DMS79 treated with DMSO at 0.1 percent for 48 hours (cell line): ENCODE results near the gene ZNF804B.

Experiments
- DNase-seq: peaks from one replicate; lab custom pipeline; 2025; lab: John Stamatoyannopoulos, UW

The ZNF804B gene

DNA sequence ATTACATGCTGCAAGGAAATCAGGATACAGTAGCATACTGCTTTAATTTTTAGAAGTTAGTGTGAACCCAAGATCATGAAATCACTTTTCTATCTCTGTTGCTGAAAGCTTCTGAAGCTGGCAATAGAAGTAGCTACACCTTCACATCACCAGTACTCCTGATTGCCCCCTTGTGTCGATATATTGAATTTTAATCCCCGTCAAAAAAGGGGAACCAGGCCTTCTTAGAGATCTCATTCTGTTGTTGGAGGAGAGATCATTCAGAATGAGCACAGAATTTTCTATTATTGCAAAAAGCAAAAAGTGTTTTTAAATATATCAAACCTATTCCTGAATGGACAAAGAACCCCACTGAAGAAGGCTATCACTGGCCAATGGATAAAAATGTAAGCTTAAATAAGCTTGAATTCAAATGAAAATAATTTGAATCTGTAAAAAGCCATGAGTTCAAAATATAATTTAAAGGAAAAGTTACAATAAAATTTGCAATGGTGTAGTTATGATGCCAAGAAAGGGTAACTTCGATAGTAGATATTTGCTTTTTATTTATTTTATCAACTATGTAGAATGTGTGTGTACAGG lies 75.7 kb downstream of the ZNF804B start:
- no peak for DNase-seq

DNA sequence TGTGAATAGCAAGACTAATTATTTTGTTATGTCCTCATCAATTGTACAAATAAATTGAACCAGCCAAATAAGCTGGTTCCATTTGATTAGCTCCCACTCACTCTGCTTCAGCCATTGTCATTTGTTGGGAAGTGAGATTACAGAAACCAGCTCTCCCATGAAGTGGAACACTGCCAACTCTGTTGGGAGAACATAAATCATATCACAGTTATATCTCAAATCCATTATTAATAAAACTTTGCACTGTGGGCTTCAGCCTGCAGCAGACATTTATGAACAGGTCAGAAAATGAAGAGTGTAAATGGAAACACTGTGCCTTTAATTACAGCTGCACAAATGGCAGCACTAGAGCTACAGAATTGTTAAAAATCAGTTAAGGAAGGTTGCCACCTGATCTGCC lies 82.7 kb downstream of the ZNF804B start:
- DNase-seq = no peak

DNA sequence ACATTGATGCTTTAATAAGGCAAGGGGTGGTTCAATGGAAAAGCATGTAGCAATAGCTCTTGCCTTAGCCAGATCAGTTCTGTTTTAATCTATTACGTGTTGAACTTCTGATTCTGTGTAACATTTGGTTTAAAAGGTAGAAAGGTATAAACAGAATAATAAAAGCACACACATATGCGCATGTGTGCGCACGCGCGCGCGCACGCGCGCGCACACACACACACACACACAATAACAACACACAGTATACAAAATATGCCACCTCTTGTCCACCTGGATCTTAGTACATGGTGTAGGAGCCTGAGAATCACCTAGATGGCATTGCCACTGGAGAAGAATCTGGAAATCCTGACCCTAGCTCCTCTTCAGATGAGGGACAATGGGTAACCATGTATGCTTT lies 85.6 kb downstream of the ZNF804B start:
- DNase-seq = no peak

DNA sequence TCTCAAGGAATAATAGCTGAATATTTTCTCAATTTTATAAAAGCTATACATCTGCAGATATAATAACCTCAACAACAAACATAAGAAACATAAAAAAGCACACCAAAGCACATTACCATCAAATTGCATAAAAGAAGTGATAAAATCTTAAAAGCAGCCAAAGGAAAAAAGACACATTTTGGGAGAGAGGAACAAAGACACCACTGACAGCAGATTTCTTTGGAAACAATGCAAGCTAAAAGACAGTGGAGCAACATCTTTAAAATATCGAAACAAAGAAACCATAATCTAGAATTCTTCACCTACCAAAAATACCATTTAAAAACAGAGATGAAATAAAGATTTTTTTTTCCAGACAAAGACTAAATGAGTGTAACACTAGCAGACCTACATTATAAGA lies 91.7 kb downstream of the ZNF804B start:
- DNase-seq = no peak

DNA sequence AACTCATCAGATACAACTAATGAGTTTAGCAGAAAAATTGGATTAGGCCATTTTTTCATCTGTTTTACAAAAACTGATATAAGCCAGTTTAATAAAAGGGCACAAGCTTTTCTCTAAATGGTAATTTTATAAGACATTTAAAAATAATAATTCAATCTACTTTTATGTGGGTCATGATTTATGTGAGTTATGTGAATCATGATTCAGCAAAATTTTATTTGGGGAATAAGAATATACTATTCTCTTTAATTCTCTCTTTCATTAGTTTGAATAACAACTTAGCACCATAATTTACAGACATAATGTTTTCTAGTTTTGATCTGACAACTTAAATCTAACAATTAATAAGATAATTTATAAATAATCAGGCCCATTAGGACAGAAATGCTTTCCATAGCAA lies 99.8 kb downstream of the ZNF804B start:
- DNase-seq = no peak

DNA sequence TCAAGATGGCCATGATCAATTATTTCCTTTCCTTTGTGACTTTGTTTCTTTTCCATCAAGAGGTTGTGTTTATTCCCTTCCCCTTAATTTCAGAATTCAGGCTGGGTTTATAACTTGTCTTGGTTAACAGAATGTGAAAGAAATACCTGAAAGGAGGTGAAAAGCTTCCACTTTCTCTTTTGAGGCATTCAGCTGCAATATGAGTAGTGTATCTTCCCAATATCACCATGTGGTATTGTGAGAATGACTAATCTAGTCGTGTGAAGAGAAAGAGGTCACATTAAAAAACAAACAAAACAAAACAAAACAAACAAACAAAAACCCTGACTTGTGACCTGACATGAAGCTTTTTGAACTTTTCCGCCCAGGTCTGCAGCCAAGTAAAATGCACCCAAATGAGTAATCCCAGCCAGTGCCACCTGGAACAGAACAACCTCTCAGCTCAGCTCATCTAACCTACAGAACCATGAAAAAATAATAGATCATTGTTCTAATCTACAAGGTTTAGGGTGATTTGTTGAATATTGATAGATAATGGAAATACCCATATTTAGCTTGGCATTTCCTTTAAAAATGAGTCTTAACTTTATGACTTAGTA lies 106.9 kb downstream of the ZNF804B start:
- DNase-seq = no peak

DNA sequence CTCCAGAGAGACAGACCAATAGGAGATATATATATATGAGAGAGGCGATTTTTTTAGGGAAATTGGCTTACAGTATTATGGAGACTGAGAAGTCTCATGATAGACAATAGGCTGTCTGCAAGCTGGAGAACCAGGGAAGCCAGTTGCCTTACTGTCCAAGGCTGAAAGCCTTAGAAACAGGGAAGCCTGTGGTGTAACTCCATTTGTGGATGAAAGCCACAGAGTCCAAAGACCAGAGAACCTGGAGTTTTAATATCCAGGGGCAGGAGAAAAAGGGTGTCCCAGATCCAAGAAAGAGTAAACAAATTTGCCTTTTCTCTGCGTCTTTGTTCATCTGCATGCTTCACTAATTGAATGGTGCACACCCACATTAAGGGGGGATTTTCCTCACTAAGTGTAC lies 107.7 kb downstream of the ZNF804B start:
- no peak for DNase-seq

DNA sequence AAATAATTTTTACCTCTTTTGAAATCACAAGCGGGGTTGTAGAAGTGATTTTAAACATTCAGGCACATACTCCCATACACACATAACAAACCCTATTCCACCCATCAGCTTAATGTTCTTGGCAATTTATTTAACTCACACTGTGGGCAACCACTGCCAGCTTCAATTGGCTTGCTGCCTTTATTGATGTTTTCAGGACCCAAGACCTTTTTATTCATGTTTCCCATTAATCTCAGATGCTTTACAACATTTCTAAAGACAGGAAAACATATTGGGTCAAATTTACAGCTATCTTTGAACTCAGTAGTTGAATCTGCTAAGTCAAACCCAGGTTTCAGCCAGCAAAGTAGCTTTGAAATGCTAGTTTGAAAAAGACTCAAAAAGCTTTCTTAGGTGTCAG lies 109.0 kb downstream of the ZNF804B start:
- DNase-seq = no peak

DNA sequence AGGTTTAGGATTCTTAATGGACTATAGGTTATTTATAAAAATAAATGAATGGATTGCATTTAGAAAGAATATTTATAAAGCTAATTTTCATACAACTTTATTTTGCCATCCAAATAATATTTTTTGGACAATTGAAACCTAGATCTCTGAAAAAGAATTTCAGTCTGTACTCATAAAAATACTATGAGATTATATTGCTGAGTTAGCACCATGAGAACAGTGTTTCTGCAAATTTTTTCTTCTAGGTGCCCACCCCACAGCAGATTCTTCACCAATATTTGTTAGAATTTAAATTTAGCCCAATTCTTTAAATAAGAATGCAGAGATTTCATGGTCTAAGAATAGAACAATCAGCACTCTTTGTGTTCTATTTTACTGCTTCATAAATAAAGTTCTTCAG lies 121.6 kb downstream of the ZNF804B start:
- DNase-seq = no peak

DNA sequence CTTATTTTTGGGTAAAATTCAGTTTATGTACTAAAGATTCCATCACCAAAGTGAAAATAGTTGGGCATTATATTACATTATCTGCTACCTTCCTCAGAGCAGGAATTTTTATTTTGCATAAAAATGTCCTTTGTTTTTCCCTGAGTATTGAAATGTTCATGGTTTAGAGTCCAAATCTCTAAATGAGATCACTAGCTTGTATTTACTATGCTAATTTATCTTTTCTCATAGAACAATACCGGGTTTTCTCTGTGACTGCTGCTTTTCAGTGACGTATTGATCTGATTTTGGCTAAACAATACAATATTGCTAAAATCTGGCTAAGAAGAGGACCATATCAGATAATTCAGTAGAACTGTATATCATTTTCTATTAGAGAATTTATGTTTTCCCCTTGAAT lies 125.6 kb downstream of the ZNF804B start:
- no peak for DNase-seq

DNA sequence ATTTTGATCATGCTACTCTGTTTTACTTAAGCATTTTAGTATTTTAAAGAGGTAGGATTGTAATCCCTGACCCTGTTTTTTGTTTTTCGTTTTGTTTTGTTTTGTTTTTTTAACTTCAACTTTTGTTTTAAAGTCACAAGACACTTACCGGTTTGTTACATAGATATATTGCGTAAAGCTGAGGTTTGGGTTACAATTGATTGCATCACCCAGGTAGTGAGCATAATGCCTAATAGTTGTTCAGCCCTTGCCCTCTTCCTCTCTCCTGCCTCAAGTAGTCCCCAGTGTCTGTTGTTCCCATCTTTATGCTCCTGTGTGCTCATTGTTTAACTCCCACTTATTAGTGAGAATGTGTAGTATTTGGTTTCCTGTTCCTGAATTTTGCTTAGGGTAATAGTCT lies 129.2 kb downstream of the ZNF804B start:
- no peak for DNase-seq

DNA sequence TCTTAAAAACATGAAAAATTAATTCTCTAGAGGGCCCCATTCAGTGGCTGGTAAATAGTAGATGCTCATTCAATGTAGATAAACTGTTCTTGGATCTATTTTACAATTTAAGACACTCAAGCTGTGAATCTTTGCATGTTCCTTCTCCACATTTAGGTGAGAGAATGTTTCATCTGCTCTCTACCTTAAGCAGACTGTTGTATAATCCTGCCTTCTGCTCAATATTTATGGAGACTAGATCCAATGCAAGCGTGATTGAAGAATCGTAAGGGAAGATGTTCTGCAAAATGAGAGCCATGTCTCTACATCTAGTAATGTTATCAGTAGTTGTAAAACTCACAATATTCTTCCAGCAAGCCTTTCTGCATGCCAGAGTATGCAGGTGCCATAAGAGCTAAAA lies 151.0 kb downstream of the ZNF804B start:
- no peak for DNase-seq

DNA sequence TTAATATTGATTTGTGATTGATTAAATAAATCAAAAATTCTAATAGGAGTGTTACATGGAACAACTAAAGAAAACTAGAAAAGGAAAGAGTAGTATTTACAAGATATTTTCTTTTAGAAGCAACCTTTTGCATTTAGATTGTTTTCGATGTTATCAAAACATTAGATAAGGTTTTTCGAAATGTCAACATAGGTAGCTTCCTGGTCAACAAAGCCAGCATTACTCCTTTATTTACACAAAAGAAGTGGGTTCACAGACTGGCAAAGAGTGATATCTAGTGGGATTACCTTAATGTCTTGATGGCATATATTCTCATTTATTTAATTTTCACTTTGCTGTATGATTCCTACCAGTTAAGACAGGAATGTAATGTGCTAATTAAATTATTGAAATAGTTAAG lies 153.4 kb downstream of the ZNF804B start:
- no peak for DNase-seq

DNA sequence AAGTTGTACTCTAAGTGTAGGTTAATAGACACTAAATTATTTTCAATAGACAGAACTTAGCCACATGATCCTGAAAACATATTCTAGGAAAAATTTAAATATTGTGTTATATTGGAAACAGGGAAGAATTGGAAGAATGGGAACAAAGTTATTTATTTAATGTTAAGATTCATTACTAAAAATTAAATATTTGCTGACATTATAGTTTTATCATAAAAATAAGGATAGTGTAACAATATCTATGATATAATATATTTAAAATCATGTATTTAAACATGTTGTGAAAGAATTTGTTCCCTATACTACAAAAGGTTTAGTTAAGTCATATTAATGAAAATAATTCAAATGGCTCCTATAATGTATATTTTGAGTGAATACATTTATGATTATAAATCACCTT lies 156.1 kb downstream of the ZNF804B start:
- DNase-seq = no peak

DNA sequence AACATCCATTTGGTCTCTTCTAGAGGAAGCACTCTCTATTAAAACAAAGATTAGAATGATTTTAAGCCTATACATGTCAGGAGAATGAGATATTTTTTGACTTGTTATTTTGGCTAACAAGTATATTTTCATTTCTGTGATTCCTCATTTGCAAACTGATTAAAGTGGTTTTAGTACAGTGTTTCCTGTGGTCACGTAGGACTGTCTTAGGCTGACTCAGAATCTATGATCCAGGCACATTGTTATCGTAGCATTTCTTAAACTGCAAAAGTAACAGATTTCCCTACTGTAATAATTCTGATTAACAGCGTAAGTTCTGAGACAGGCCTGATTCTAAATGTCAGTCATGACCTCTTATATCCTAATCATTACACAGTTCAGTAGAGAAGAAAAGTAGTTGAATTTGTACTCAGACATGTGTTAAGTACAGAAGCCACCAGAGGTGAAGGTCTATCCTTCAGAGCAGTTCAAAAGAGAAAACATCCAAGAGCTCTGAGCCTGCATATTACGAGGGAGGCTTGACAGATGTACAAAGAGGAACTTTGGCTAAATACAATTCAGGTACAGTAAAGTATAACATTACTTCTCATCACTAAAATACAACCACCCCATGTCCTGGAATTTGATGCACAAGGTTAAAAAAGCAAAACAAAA lies 160.1 kb downstream of the ZNF804B start:
- no peak for DNase-seq

DNA sequence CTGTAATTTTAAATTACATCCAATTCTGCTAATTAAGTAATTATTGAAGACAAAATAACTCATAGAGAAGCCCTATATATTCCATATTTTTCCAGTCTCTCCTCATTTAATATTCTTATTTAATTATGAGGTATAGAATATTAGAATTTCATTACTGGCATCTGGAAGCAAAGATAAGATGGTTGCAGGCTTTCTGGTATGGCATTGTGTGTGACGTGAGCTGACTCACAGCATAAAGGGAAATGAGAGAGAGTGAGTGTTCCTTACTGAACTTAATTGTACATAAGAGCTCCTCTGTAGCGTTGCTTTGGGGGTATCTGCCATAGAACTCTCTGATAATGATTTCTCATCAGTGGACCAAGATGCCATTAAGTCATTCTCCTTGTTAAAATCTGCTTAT lies 163.4 kb downstream of the ZNF804B start:
- DNase-seq = no peak

DNA sequence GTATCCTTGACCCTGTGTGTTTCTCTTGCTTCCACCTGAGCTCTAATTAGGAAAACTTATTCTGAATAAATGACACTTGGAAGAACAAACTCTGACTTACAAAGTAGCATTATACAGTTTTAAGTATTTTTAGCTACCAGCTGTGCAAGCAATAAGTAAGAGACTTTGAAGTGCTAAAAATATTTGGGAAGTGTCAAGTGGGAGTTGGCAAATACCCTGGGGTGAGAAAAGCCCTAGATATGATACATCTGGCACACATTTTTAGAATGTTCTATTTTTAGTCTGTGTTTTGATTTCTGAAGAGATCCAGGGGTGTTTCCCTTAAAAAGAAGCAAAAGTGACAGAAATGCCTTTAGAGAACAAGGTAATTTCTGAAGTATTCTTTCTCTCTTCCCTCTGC lies 168.8 kb downstream of the ZNF804B start:
- DNase-seq = no peak

DNA sequence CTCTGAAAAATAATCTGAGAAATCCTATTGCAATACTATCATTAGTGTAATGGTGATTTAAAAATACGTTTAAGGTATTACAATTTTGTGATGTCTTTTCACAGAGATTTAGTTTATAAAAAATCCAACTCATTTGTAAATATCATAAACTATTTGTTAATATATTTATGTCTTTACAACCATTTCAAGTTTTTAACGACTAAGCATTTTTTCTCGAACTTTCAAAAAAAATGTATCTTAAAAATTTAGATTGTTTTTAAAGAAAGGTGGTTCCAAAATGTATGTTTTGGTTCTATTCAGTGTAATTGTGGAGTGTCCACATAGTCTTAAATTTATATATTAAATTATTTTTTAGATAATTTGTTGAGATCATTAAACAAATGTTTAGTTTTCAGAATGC lies 170.2 kb downstream of the ZNF804B start:
- no peak for DNase-seq

DNA sequence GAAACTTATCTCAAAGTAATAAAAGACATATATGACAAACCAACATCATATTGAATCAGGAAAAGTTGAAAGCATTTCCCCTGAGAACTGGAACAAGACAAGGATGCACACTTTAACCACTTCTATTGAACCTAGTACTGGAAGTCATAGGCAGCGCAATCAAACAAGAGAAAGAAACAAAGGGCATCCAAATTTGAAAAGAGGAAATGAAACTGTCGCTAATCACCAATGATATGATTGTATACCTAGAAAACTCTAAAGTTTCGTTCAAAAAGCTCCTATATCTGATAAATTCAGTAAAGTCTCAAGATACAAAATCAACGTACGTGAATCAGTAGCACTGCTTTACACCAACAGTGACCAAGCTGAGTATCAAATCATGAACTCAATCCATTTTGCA lies 173.8 kb downstream of the ZNF804B start:
- DNase-seq = no peak

DNA sequence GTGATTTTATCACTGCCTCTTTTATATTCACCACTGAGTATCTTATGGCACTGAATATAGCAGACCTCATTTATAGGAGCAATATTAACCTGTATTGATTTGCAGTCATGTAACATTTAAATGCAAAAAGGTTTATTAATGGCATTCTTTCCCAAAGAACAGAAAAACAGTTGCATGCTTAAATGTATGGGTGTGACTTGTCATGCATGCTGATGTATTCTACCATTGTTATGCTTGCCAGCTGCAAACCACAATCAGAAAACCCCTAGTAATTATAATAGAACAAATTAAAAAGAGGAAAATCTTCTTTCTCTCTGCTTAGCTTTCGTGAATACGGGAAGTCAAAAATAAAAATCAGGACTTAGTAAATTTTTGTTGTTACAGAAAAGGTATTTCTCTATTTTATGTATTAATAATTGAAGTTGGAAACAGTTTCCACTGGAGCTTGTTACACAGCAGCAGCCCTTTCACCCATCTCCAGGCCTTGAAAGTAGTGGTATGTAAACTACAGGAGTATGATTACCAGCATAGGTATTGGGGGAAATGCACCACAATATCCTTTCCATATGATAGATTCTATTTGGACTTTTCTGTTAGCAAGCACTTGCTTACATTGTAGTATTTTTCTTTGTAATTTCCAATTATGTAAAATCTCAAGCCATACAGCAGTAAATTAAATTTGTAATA lies 183.5 kb downstream of the ZNF804B start:
- no peak for DNase-seq

DNA sequence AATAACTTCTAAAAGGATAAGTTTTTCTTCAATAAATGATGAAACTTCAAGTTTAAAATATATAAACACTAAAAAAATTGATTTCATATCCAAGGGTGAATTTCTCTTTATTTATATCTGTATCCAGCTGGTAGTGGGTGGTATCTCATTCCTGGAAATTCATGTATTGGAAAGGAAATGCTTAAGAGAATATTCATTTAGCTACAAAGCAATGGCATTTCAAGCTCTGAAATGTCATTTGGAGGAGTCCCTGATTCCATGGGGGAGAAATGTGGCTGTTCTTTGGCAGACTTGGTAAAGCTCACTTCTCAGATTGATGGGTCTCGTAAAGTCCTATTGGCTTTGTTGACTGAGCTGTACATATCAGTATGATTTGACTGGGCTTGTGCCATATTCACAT lies 192.3 kb downstream of the ZNF804B start:
- no peak for DNase-seq

DNA sequence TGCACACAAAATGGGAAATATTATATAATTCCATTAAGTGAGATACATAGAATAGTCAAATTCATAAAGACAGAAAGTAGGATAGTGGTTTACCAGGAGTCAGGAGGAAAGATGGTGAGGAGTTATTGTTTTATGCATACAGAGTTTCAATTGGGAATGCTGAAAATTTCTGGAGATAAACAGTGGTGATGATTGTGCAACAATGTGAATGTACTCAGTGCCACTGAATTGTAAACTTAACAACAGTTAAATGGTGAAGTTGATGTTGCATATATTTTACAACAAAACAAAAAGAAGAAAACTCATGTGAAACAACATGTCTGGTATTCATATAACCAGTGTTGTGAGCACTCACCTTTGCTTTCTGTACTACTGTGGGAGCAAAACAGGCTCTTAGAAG lies 204.9 kb downstream of the ZNF804B start:
- no peak for DNase-seq

DNA sequence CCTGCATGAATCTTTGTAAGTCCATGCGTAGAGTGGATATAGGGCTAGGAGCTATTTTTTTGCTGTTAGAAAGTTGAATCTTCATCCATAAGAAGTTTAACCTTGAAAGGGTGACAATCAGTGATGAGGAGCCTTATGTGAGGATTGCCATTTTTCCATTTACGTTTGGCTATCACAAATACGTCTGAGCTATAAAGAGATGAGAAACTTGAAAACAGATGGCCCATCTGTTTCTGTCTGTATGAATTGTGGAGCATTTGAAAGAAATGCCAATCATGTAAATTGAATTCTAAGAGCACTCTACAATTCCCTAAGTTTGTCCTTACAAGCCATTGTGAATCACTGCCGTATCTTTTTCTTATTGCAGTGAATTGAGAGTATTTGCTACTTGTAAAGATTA lies 205.9 kb downstream of the ZNF804B start:
- DNase-seq = no peak
